PC-9 (cell line): ENCODE data around the gene BORCS5.

Source experiments
- EZH2 ChIP-seq: fragments of 200-600 bp; sonication (generic); IDR thresholded peaks from 2 replicates; pipeline ENCODE4 v1.8.0; 2017; ENCODE audit warnings: antibody characterized with exemption, low read depth
- TF ChIP-seq, protein P1 (sequence below): fragments of 200-600 bp; sonication (generic); conservative IDR thresholded peaks from 2 replicates; pipeline ENCODE4 v1.6.1; 2017; ENCODE audit warnings: mixed run types, antibody characterized with exemption, mild to moderate bottlenecking, moderate library complexity

DNA sequence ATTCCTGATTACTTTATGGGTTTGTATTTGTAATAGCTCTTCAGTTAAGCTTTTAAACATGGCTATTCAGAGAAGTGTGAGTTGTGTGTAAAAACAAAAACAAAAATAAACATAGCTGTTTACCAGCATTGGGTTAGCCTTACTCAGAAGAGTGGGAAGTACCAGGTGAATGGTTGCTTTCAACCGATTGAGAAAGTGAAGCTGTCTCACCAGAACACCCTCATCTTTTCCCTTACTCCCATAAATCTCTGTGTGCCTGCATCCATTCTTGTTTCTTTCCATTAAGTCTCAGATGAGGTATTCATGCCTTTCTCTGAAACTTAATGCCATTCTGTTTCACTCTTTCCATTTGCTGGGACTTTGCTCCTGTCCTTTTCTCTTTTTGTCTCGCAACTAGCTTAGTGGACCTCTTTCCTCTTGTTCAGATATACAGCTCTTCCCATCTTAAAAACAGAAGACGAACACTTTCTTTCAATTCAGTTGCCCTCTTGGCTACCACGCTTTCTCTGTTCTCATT, 10.7 kb downstream of the BORCS5 start:
- TF ChIP-seq EZH2: no peak
- TF ChIP-seq, protein P1, sequence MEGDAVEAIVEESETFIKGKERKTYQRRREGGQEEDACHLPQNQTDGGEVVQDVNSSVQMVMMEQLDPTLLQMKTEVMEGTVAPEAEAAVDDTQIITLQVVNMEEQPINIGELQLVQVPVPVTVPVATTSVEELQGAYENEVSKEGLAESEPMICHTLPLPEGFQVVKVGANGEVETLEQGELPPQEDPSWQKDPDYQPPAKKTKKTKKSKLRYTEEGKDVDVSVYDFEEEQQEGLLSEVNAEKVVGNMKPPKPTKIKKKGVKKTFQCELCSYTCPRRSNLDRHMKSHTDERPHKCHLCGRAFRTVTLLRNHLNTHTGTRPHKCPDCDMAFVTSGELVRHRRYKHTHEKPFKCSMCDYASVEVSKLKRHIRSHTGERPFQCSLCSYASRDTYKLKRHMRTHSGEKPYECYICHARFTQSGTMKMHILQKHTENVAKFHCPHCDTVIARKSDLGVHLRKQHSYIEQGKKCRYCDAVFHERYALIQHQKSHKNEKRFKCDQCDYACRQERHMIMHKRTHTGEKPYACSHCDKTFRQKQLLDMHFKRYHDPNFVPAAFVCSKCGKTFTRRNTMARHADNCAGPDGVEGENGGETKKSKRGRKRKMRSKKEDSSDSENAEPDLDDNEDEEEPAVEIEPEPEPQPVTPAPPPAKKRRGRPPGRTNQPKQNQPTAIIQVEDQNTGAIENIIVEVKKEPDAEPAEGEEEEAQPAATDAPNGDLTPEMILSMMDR: no peak
